AG04449 (cell line): ENCODE measurements around the gene GCNT3.

ENCODE experiments used
- CTCF ChIA-PET: fragments of 350-600 bp; formaldehyde crosslinking; extraction: SDS; loops from one replicate; lab custom pipeline; 2021; ENCODE audit warnings: antibody characterized with exemption; lab: Yijun Ruan, JAX
- POLR2A ChIA-PET: fragments of 400-600, 350-600 bp; formaldehyde crosslinking; extraction: SDS; loops from one replicate; lab custom pipeline; 2020; ENCODE audit warnings: antibody characterized with exemption, inconsistent platforms; lab: Yijun Ruan, JAX
- DNase-seq: peaks from one replicate; pipeline ENCODE4 v3.0.0-alpha.2; 2010; ENCODE audit warnings: low read depth, low spot score
- H3K4me3 ChIP-seq: 2 replicates; pipeline ENCODE4 v1.5.1; 2011; ENCODE audit warnings: low read depth, mild to moderate bottlenecking, control low read depth, low read length
- CTCF ChIP-seq: IDR thresholded peaks from one replicate; pipeline ENCODE4 v1.5.1; 2011; ENCODE audit warnings: mild to moderate bottlenecking, moderate library complexity, low read length, control low read depth, inconsistent platforms; ENCODE audit not compliant: insufficient read depth; ENCODE audit errors: missing control alignments

The GCNT3 gene

DNA sequence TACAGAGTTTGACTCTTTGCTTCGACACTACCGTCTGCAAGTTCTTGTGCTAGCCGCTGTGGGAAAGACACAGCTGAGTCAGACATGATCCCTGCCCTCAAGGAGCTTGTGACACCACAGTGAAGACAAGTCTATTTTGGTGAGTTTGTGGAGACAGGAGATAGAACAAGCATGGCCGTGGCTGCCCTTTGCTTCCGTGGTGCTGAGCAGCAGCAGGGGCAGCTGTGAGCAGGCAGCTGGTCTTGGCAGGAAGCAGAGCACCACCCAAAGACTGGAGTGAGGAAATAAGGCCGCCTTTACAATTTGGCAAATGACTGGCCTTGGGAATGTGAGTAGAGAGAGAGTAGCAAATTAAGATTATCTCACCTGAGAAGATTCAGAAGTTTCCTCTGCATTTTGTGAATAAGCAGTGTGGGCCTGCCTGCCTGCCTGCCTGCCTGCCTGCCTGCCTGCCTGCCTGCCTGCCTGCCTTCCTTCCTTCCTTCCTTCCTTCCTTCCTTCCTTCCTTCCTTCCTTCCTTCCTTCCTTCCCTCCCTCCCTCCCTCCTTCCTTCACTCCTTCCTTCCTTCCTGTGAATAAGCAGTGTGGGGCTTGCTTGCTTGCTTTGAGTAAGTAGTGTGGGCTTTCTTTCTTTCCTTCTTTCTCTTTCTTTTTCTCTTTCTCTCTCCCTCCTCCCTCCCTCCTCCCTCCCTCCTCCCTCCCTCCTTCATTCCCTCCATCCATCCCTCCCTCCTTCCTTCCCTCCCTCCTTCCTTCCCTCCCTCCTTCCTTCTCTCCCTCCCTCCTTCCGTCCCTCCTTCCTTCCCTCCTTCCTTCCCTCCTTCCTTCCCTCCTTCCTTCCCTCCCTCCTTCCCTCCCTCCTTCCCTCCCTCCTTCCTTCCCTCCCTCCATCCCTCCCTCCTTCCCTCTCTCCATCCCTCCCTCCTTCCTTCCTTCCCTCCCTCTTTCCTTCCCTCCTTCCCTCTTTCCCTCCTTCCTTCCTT lies 1.6 kb upstream of the GCNT3 start:
- TF ChIP-seq CTCF = no peak
- H3K4me3 ChIP-seq = no peak overlapping the region
- no peak for DNase-seq
- POLR2A ChIA-PET = no interaction called here
- CTCF ChIA-PET = no interaction called here

- no peak for DNase-seq
- no peak for TF ChIP-seq CTCF
- ChIA-PET CTCF (no interaction called here), POLR2A (no interaction called here)
- H3K4me3 ChIP-seq = no peak overlapping the region
These were observed 2.6 kb downstream of the GCNT3 start for GRCh38 chr15:59614153-59614552.

DNA sequence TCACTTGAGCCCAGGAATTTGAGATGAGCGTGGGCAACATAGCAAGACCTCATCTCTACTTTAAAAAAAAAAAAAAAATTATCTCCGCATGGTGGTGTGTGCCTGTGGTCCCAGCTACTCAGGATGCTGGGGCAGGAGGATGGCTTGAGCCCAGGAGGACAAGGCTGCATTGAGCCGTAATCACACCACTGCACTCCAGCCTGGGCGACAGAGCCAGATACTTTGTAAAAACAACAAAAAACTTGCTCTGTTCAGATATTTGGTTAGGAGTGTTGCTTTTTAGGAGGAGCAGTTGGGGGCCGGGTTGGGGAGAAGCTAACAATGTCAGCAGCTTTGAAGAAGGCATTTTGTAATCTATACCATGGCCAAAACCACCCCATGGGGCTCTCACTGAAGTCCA lies 4.1 kb downstream of the GCNT3 start:
- ChIA-PET CTCF (interaction anchor here (1.7 kb wide), 1 partner anchor 83 kb away, joined by 6 read pairs; no protein-coding TSS in a partner anchor), POLR2A (no interaction called here)
- no peak overlapping the region for H3K4me3 ChIP-seq
- DNase-seq = no peak
- no peak for TF ChIP-seq CTCF

GRCh38 chr15:59616379-59616778 lies 4.8 kb downstream of the GCNT3 start:
- DNase-seq = no peak
- ChIA-PET POLR2A (no interaction called here), CTCF (interaction anchor here (0.9 to 1.7 kb wide), 2 partner anchors 37 to 83 kb away, joined by 3 to 6 read pairs; no protein-coding TSS in a partner anchor)
- no peak for TF ChIP-seq CTCF
- no peak overlapping the region for H3K4me3 ChIP-seq

DNA sequence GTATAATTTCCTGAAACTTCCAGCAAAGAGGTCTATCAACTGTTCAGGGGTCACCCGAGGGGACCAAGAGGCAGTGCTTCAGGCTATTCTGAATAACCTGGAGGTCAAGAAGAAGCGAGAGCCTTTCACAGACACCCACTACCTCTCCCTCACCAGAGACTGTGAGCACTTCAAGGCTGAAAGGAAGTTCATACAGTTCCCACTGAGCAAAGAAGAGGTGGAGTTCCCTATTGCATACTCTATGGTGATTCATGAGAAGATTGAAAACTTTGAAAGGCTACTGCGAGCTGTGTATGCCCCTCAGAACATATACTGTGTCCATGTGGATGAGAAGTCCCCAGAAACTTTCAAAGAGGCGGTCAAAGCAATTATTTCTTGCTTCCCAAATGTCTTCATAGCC lies 6.8 kb downstream of the GCNT3 start:
- POLR2A ChIA-PET = no interaction called here
- CTCF ChIA-PET = interaction anchor here (0.6 kb wide), 1 partner anchor 12 kb away, joined by 3 read pairs; no protein-coding TSS in a partner anchor
- no peak for DNase-seq
- H3K4me3 ChIP-seq = no peak overlapping the region
- no peak for TF ChIP-seq CTCF

GRCh38 chr15:59622289-59622688 lies 10.7 kb downstream of the GCNT3 start:
- ChIA-PET POLR2A (no interaction called here), CTCF (interaction anchor here (1.1 to 2.1 kb wide), 4 partner anchors 10 to 89 kb away, joined by 3 to 7 read pairs (median 6); partner anchors contain the start of gene GCNT3)
- no peak for DNase-seq
- peak; percentile 49 for TF ChIP-seq CTCF
- no peak overlapping the region for H3K4me3 ChIP-seq
